Stimulated activated CD8-positive, alpha-beta memory T cell treated with anti-CD3 and anti-CD28 coated beads, Interleukin-15, amount 100 ng/mL, for 24 hours (primary cell): ENCODE data around the gene EGLN2.
"Not testable (repeated sequence)": the region's sequence is repeated elsewhere in the genome, so short reads cannot be mapped to it uniquely, and the experiment has no call there.

Experiments used
- DNase-seq: peaks from one replicate; pipeline ENCODE4 v3.0.0-alpha.2; 2020; ENCODE audit warnings: low read depth

Gene EGLN2

GRCh38 chr19:40798683-40799557, at the start of gene EGLN2:
Gene EGLN2, plus strand, starts transcription at chr19:40799191. Its CDS starts 1,382 bp downstream, at chr19:40800573.
- peak; percentile 99 for DNase-seq

GRCh38 chr19:40750058-40750873, 48.7 kb upstream of the EGLN2 start, which contains the start of gene ACTMAP:
Gene ACTMAP, minus strand, starts transcription at chr19:40750477. Its CDS starts 674 bp downstream, at chr19:40749803.
- peak; percentile 89 for DNase-seq

GRCh38 chr19:40750874-40751537, 48.0 kb upstream of the EGLN2 start, which contains the start of gene SNRPA:
Gene SNRPA, plus strand, starts transcription at chr19:40751203. Its CDS starts 206 bp downstream, at chr19:40751409.
- DNase-seq: peak; percentile 85

GRCh38 chr19:40752257-40752781, 46.7 kb upstream of the EGLN2 start:
- no peak for DNase-seq

- no peak for DNase-seq
These were observed 44.3 kb upstream of the EGLN2 start for GRCh38 chr19:40754611-40755247.

GRCh38 chr19:40755248-40755624, 43.8 kb upstream of the EGLN2 start:
- DNase-seq: no peak

GRCh38 chr19:40755791-40756190, 43.2 kb upstream of the EGLN2 start:
- DNase-seq: no peak

GRCh38 chr19:40756502-40757110, 42.4 kb upstream of the EGLN2 start:
- no peak for DNase-seq

GRCh38 chr19:40758491-40758890, 40.5 kb upstream of the EGLN2 start:
- no peak for DNase-seq

- no peak for DNase-seq
These were observed 39.6 kb upstream of the EGLN2 start for GRCh38 chr19:40759352-40759751.

GRCh38 chr19:40762754-40763470, 36.1 kb upstream of the EGLN2 start:
- DNase-seq: no peak

GRCh38 chr19:40763526-40763925, 35.5 kb upstream of the EGLN2 start:
- DNase-seq: no peak

GRCh38 chr19:40763963-40764362, 35.0 kb upstream of the EGLN2 start:
- no peak for DNase-seq

GRCh38 chr19:40766385-40766784, 32.6 kb upstream of the EGLN2 start:
- DNase-seq: not testable (repeated sequence)

- DNase-seq: no peak
These were observed 30.1 kb upstream of the EGLN2 start for GRCh38 chr19:40768869-40769268.

GRCh38 chr19:40771101-40771862, 27.7 kb upstream of the EGLN2 start:
- DNase-seq: not testable (repeated sequence)

- DNase-seq: no peak
These were observed 23.9 kb upstream of the EGLN2 start, which contains the start of gene MIA for GRCh38 chr19:40774916-40775631. Gene MIA, plus strand, starts transcription at chr19:40775521. Its CDS starts 22 bp downstream, at chr19:40775543.

GRCh38 chr19:40775632-40776022, 23.4 kb upstream of the EGLN2 start:
- no peak for DNase-seq

- DNase-seq: no peak
These were observed 22.6 kb upstream of the EGLN2 start for GRCh38 chr19:40776364-40776763.
